GM18511 (cell line): ENCODE measurements around the gene UGP2.
"Not testable (repeated sequence)": the region's sequence is repeated elsewhere in the genome, so short reads cannot be mapped to it uniquely, and the experiment has no call there.

ENCODE experiments used
- ATAC-seq: cut with Tn5 transposase; IDR thresholded peaks from one replicate; pipeline ENCODE4 v1.9.1; 2021; ENCODE audit warnings: mild to moderate bottlenecking, moderate library complexity; ENCODE audit not compliant: unreplicated experiment

The UGP2 gene

GRCh38 chr2:63891488-63892030 is 49.9 kb downstream of the UGP2 start:
- ATAC-seq, result no peak

- no peak for ATAC-seq
These were observed 51.5 kb downstream of the UGP2 start for GRCh38 chr2:63893163-63893562.

GRCh38 chr2:63894167-63894566 is 52.5 kb downstream of the UGP2 start:
- no peak for ATAC-seq

- ATAC-seq, result no peak
These were observed 57.1 kb downstream of the UGP2 start for GRCh38 chr2:63898839-63899238.

GRCh38 chr2:63899639-63900038 is 57.9 kb downstream of the UGP2 start:
- no peak for ATAC-seq

GRCh38 chr2:63902149-63902548 is 60.5 kb downstream of the UGP2 start:
- no peak for ATAC-seq

- no peak for ATAC-seq
These were observed 61.3 kb downstream of the UGP2 start for GRCh38 chr2:63903003-63903402.

GRCh38 chr2:63914311-63914710 is 72.6 kb downstream of the UGP2 start:
- no peak for ATAC-seq

GRCh38 chr2:63926815-63927214 is 85.1 kb downstream of the UGP2 start:
- no peak for ATAC-seq

- not testable (repeated sequence) for ATAC-seq
These were observed 90.4 kb downstream of the UGP2 start for GRCh38 chr2:63932104-63932503.
